HG03066 (cell line): ENCODE data around the gene KIF21A.
A peak's percentile ranks its signal among the peaks of the same experiment; 100 is the strongest.
"Not testable (repeated sequence)": the region's sequence is repeated elsewhere in the genome, so short reads cannot be mapped to it uniquely, and the experiment has no call there.

Source experiments
- ATAC-seq: cut with Tn5 transposase; IDR thresholded peaks from one replicate; pipeline ENCODE4 v1.9.1; 2021; ENCODE audit warnings: low read depth; ENCODE audit not compliant: unreplicated experiment

KIF21A gene

GRCh38 chr12:39443081-39443928 is at the start of gene KIF21A:
KIF21A (minus strand) TSS chr12:39443120; CDS start chr12:39442970, 150 bp downstream.
- ATAC-seq, result peak; percentile 86

GRCh38 chr12:39490500-39491282 is 47.8 kb upstream of the KIF21A start:
- ATAC-seq, result no peak

- no peak for ATAC-seq
Observed at GRCh38 chr12:39483597-39483996, 40.7 kb upstream of the KIF21A start.

- ATAC-seq, result no peak
Observed at GRCh38 chr12:39483042-39483441, 40.1 kb upstream of the KIF21A start.

- no peak for ATAC-seq
Observed at GRCh38 chr12:39476894-39477293, 34.0 kb upstream of the KIF21A start.

- ATAC-seq, result no peak
Observed at GRCh38 chr12:39476121-39476520, 33.2 kb upstream of the KIF21A start.

- not testable (repeated sequence) for ATAC-seq
Observed at GRCh38 chr12:39475136-39475535, 32.2 kb upstream of the KIF21A start.

GRCh38 chr12:39467432-39467870 is 24.5 kb upstream of the KIF21A start:
- ATAC-seq, result no peak

GRCh38 chr12:39464976-39465695 is 22.2 kb upstream of the KIF21A start:
- ATAC-seq, result no peak

- no peak for ATAC-seq
Observed at GRCh38 chr12:39461059-39461458, 18.1 kb upstream of the KIF21A start.

- ATAC-seq, result no peak
Observed at GRCh38 chr12:39459027-39459434, 16.1 kb upstream of the KIF21A start.

GRCh38 chr12:39451977-39452376 is 9.1 kb upstream of the KIF21A start:
- ATAC-seq, result no peak

- ATAC-seq, result no peak
Observed at GRCh38 chr12:39448038-39448437, 5.1 kb upstream of the KIF21A start.

GRCh38 chr12:39443929-39444209 is 949 bp upstream of the KIF21A start:
- no peak for ATAC-seq

GRCh38 chr12:39442831-39443080 is 164 bp downstream of the KIF21A start:
- peak; percentile 30 for ATAC-seq

GRCh38 chr12:39441963-39442830 is 723 bp downstream of the KIF21A start:
- peak; percentile 18 for ATAC-seq

GRCh38 chr12:39441189-39441962 is 1.5 kb downstream of the KIF21A start:
- no peak for ATAC-seq

- no peak for ATAC-seq
Observed at GRCh38 chr12:39440781-39441180, 2.1 kb downstream of the KIF21A start.

- no peak for ATAC-seq
Observed at GRCh38 chr12:39440101-39440500, 2.8 kb downstream of the KIF21A start.

- no peak for ATAC-seq
Observed at GRCh38 chr12:39435531-39435930, 7.4 kb downstream of the KIF21A start.
